ENCODE results near the gene PC.
"Not testable (repeated sequence)": the region's sequence is repeated elsewhere in the genome, so short reads cannot be mapped to it uniquely, and the experiment has no call there.

The PC gene

GRCh38 chr11:66843776-66844495 lies 114.2 kb downstream of the PC start:
- DNase-seq (ENCODE audit: low read depth, low spot score), result no peak

DNA sequence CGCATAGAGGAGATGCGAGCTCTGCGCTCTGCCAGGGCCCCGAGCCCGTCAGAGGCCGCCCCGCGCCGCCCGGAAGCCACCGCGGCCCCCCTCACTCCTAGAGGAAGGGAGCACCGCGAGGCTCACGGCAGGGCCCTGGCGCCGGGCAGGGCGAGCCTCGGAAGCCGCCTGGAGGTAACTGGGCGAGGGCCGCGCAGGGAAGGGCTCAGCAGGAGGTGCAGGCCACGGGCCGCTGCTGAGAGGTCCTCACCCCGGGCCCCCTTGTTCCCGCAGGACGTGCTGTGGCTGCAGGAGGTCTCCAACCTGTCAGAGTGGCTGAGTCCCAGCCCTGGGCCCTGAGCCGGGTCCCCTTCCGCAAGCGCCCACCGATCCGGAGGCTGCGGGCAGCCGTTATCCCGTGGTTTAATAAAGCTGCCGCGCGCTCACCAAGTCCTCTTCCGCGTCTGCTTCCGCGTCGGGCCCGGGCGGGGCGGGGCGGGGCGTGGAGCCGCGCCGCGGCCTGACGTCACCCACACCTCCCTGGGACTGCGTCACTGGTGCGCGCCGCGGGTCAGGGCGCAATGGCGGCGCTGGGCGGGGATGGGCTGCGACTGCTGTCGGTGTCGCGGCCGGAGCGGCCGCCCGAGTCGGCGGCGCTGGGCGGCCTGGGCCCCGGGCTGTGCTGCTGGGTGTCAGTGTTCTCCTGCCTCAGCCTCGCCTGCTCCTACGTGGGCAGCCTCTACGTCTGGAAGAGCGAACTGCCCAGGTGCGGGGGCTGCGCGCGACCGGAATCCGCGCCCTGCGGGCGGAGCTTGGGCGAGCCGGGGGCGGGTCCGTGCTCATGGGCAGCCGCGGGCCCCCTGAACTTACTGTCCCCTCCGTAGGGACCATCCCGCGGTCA lies 115.0 kb downstream of the PC start, which contains the start of gene RCE1:
RCE1 (plus strand) TSS at position 546 of the 880 bp plus-strand sequence; CDS start at position 561, 15 bp downstream.
- DNase-seq (ENCODE audit: low read depth, low spot score), result no peak

DNA sequence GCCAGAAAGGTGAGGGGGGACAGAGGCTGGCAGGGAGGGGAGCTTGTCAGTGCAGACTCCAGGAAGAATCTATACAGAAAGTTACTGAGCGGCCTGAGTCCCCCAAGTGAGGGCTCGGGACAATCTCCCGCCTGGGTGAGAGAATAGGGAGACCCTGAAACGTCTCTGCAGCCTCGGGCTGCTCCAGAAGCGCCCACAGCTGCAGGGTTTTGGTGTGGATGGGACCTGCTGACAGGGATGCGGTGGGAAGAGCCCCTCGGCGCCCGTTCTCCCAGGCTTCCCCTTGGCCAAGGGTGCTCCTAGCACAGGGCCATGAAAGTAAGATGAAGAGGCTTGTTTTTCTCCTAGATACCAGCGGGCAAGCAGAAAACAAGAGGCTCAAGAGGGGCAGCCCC lies 115.7 kb downstream of the PC start:
- DNase-seq (ENCODE audit: low read depth, low spot score), result no peak

DNA sequence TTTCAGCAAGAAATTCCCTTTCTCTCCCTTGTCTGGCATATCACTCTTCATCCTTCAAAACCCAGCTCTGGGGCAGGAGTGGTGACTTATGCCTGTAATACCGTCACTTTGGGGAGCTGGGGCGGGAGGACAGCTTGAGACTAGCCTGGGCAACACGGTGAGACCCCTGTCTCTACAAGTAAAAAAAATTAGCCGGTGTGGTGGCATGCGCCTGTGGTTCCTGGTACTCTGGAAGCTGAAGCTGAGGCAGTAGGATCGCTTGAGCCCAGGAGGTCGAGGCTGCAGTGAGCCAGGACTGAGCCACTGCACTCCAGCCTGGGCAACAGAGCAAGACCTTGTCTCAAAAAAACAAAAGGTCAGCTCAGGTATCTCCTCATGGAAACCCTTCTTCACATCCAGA lies 116.3 kb downstream of the PC start:
- no peak for DNase-seq (ENCODE audit: low read depth, low spot score)

DNA sequence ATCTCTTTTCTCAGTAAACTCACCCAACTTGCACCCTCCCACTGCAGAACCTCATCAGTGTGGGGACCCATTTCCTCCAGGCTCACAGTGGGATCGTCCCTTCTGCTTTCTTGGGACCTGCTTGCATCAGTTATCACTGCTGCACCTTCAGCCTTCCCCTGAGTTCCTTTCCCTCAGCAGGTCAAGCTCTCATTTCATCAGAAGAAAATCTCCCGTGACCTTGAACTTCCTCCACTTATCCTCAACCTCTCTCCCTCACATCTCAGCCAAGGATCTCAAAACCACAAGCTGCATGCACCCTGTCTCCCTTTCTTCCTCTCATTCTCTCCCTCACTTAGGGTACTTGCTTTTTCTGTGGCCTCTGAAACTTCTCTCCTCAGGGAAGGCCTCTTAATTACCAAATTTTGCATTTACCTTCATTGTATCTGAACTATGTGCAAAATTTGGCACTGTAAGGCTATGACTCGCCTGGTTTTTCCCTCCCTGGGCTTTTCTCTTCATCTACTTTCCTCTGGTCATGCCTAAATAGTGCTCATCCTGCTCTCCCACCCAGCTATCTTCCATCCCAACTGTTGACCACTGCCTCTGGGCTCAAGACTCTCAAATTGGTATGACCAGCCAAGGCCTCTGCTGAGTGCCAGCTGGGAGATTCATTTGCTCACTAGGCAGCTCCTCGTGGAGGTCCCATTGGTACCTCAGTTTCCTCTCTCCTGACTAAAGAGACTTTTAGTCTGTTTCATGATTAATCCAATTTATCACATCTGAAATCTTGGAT lies 117.7 kb downstream of the PC start:
- DNase-seq (ENCODE audit: low read depth, low spot score), result no peak

GRCh38 chr11:66835768-66836405 lies 122.3 kb downstream of the PC start:
- DNase-seq (ENCODE audit: low read depth, low spot score), result no peak

GRCh38 chr11:66834943-66835342 lies 123.2 kb downstream of the PC start:
- no peak for DNase-seq (ENCODE audit: low read depth, low spot score)

- no peak for DNase-seq (ENCODE audit: low read depth, low spot score)
These were observed 123.7 kb downstream of the PC start for GRCh38 chr11:66834539-66834845.

DNA sequence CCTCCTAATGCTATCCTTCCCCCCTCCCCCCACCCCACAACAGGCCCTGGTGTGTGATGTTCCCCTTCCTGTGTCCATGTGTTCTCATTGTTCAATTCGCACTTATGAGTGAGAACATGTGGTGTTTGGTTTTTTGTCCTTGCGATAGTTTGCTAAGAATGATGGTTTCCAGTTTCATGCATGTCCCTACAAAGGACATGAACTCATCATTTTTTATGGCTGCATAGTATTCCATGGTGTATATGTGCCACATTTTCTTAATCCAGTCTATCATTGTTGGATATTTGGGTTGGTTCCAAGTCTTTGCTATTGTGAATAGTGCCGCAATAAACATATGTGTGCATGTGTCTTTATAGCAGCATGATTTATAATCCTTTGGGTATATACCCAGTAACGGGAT lies 133.6 kb downstream of the PC start:
- not testable (repeated sequence) for DNase-seq (ENCODE audit: low read depth, low spot score)

DNA sequence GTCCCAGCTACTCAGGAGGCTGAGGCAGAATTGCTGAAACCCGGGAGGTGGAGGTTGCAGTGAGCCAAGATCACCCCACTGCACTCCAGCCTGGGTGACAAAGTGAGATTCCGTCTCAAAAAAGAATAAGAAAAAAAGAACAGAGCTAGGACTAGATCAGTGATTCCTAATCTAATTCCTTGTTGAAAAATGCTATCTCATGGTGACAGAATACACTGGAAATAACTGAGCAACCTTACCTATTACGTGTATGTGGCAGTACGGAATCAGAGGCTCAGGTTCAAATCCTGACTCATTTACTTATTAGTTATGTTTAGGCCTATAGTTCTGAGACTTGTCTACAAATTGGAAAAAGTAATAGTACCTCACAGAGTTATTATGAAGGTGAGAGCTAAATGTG lies 134.5 kb downstream of the PC start:
- no peak for DNase-seq (ENCODE audit: low read depth, low spot score)

DNA sequence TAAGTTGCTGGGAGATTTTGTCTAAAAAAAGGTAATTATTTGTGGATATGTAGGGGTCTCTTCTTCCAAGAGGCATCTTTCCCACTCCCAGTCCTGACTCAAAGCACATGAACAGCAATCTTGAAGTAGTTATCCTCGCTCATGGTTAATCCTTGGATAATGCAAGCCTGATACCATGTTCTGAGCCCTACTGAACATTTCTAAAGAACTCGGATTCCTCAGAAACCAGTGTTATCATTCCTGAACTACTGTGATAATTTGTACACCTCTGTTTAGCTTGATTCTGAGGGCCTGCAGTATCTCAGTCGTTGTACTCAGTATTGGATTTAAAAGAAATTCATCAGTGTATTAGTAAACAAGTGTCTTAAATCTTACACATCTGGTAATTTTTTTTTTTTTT lies 137.3 kb downstream of the PC start:
- DNase-seq (ENCODE audit: low read depth, low spot score), result no peak

GRCh38 chr11:66820381-66820780 lies 137.8 kb downstream of the PC start:
- DNase-seq (ENCODE audit: low read depth, low spot score), result no peak

DNA sequence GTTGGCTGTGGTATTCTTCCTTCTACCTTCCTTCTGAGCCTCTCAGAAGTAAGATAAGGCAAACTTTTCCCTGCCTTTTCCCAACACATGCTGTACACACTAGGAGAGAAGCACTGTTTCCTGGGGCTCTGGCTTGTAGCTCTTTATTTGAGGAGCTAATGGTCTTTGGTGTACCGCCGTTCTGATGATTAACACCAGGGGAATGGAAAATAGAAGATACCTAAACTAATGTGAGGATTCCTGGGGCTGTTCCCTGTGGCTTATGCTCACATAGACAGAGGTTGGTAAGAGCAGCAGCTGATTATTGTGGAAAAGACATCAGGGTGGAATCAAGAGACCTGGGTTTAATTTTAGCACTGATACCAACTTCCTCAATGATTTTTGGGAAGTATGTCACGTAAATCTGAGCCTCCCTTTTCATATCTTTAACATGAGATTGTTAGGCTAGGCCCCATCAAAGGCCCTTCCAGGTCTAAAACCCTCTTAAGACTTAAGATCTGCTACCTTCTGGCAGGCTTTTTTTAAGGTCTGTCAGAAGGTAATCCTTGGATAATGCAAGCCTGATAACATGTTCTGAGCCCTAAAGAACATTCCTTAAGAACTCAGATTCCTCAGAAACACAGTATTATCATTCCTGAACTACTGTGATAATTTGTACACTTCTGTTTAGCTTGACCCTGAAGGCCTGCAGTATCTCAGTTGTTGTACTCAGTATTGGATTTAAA lies 139.8 kb downstream of the PC start:
- no peak for DNase-seq (ENCODE audit: low read depth, low spot score)

DNA sequence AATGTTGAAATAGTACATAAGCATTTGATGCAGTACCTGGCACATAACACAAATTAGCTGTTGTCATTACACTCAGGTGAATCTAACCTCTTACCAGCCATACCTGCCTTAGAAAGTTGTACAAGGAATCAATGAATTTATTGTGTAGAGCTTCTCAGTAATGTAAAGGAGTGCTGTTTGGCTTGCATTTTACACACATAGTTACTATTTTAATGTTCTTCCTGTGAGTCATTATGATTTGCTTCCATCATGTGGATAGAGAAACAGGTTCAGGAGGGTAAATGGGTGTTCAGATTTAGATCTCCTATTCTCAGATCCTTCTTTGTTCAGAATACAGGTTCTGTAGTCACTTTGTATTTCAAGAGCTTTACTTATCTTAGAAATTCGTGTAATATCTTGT lies 142.5 kb downstream of the PC start:
- DNase-seq (ENCODE audit: low read depth, low spot score), result no peak

- DNase-seq (ENCODE audit: low read depth, low spot score), result no peak
These were observed 143.5 kb downstream of the PC start for GRCh38 chr11:66814678-66815077.

- DNase-seq (ENCODE audit: low read depth, low spot score), result no peak
These were observed 147.5 kb downstream of the PC start for GRCh38 chr11:66810576-66811185.

DNA sequence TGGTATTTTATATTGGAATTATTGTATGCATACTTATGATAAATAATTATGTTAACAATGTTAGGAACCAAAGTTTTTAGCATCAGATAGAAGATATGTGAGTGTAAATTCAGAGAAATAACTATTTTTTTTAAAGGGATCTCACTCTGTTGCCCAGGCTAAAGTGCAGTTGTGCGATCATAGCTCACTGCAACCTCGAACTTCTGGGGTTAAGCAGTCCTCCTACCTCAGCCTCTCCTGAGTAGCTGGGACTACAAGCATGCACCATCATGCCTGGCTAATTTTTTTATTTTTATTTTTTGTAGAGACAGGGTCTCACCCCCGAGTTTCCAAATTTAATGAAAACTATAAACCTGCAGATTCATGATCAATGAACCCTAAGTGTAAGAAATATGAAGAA lies 148.6 kb downstream of the PC start:
- DNase-seq (ENCODE audit: low read depth, low spot score), result no peak

DNA sequence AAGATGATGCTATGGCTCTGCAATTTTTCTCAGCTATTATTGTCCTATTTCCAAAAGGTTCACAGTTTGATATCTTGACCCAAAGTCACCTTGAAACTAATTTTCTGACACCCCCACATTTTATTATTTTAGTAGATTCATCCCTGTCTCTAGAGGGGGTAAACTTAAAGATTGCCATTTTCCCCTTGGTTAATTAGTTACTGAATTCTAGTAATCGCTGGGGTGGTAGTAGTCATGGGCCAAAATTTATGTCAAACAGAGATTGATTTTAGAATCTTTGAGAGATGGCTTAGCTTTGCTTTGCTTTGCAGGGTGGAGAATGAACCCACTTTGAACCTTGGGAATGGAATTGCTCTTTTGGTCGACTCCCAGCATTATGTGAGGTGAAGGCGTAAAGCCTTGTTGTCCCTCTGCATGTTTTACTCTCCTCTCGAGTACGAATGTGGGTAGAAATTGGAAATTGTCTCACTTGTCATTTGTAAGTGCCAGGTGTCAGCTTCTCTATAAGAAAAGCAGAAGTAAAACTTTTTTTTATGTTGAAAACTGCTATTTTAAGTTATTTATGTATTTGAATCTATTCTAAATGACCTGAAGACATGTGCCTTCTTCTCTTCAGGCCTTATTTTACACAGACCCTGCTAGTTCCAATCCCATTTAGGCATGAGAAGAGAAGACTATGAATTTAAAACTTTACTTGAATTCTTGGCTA lies 157.3 kb downstream of the PC start:
- no peak for DNase-seq (ENCODE audit: low read depth, low spot score)

- DNase-seq (ENCODE audit: low read depth, low spot score), result not testable (repeated sequence)
These were observed 158.4 kb downstream of the PC start for GRCh38 chr11:66799815-66800214.
